GM10266 (cell line): ENCODE data around the gene GUSB.

Experiments used
- DNase-seq: peaks from one replicate; pipeline ENCODE4 v3.0.0; 2012; ENCODE audit errors: extremely low spot score
- TF ChIP-seq, protein P1 (sequence below): IDR thresholded peaks from 2 replicates; pipeline ENCODE4 v1.5.1; 2012; ENCODE audit warnings: mild to moderate bottlenecking, low read depth; ENCODE audit not compliant: control insufficient read depth, insufficient read depth; ENCODE audit errors: missing control alignments

Gene GUSB

DNA sequence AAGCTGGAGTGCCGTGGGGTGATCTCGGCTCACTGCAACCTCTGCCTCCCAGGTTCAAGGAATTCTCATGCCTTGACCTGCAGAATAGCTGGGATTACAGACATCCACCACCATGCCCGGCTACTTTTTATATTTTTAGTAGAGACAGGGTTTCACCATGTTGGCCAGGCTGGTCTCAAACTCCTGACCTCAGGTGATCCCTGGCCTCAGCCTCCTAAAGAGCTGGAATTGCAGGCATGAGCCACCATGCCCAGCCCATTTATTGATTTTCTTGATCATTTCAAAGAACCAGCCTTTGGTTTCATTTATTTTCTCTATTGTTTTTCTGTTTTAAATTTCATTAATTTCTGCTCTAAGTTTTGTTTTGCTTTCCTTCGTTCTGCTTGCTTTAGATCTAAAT is 50.3 kb downstream of the GUSB start:
- TF ChIP-seq, protein P1, sequence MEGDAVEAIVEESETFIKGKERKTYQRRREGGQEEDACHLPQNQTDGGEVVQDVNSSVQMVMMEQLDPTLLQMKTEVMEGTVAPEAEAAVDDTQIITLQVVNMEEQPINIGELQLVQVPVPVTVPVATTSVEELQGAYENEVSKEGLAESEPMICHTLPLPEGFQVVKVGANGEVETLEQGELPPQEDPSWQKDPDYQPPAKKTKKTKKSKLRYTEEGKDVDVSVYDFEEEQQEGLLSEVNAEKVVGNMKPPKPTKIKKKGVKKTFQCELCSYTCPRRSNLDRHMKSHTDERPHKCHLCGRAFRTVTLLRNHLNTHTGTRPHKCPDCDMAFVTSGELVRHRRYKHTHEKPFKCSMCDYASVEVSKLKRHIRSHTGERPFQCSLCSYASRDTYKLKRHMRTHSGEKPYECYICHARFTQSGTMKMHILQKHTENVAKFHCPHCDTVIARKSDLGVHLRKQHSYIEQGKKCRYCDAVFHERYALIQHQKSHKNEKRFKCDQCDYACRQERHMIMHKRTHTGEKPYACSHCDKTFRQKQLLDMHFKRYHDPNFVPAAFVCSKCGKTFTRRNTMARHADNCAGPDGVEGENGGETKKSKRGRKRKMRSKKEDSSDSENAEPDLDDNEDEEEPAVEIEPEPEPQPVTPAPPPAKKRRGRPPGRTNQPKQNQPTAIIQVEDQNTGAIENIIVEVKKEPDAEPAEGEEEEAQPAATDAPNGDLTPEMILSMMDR, result no peak
- no peak for DNase-seq

DNA sequence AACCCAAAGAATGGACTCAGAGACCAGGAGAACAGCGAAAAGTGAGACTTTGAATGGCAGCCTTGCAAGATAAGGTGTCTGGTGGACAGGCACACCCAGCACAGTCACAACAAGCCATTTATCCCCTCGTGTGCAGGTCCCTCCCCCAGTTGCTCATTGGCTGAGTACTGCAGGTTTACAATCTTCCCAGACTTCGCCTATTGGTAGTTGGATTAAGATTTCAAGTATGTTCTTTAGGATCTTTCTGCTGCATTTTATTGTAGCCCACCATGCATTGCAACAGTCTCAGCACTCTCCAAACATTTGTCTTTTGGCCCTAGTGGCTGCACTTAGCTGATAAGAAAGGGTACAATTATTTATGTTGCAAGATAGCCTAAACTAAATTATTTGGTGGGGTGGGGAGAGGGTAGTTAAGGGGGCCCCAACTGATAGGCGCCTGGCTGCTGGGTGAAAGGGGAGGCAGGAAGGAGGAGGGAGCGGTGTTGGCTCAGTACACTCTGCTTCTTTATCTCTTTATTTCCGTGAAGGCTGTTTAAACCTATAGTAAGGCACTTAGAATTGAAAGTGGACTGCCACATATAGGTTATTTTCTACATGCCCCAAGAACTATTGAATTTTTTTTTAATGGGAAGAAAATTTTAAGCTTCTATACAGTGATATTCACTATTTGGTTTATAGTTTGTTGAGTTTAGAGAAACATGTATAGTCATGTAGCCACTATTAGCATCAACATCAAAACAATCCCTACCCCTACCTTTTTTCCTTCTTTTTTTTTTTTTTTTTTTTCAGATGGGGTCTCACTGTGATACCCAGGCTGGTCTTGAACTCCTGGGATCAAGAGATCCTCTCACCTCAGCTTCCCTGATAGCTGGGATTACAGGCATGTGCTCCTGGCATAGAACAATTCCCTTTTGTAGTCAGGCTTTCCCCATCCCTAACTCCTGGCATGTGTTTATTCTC is 54.2 kb downstream of the GUSB start:
- TF ChIP-seq, protein P1, result no peak
- no peak for DNase-seq

DNA sequence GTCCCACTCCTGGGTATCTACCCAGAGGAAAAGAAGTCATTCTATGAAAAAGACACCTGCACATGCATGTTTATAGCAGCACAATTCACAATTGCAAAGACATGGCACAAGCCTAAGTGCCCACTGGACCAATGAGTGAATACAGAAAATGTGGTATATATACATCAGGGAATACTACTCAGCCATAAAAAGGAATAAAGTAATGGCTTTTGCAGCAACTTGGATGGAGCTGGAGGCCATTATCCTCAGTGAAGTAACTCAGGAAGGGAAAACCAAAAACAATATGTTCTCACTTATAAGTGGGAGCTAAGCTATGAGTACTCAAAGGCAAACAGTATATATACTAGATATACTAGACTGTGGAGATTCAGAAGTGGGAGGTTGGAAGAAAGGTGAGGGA is 55.4 kb downstream of the GUSB start:
- no peak for DNase-seq
- TF ChIP-seq, protein P1, result no peak

DNA sequence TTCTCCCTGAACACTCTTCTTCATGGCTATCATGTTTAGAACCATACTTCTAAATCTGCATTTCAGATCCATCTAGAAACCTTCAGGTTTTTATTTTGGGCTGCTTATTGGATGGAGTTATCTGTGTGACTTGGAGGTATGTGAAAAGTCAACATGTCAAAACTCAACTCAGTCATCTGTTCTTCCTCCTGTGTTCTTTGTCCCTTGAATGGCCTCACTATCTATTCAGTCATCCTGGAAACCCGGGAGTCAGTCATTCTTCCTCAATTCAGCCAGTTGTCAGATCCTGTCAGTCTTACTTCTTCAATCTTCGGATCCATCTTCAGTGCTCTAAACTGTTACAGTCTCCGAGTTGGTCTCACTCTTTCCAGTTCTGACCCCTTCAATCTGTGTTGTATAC is 57.0 kb downstream of the GUSB start:
- TF ChIP-seq, protein P1, result no peak
- DNase-seq, result no peak

DNA sequence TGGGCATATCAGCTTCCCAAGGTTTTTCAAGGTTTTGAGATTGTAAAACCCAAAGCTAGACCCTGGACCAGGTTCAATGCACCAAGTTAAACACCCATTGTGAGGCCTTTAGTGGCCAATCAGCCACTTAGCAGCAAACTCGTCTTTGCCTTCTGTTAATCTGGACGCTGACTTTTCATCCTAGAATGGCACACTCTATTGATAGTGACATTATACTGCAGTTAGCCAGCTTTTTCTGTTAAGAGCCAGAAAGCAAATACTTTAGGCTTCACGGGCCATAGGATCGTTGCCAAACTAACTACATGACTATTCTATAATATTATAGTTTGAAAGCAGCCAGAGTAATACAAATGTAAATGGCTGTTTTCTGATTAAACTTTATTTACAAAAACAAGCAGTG is 57.8 kb downstream of the GUSB start:
- TF ChIP-seq, protein P1, result no peak
- no peak for DNase-seq

DNA sequence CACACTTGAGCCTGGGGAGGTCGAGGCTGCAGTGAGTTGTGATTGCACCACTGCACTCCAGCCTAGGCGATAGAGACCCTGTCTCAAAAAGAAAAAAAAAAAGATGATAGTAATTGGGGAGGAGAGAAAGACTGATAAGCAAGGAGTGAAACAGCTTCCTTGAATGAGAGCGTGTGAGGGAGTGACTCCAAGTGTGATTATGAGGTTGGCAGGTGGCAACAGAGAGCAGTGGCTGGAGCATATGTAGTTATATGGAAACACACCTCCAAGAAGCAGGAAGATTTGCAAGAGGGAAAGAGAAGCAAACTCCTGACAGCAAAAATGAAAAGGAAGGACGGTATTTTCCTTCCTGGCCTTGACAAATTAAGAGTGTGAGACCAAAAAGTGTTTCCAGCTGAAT is 58.7 kb downstream of the GUSB start:
- DNase-seq, result no peak
- TF ChIP-seq, protein P1, result no peak

DNA sequence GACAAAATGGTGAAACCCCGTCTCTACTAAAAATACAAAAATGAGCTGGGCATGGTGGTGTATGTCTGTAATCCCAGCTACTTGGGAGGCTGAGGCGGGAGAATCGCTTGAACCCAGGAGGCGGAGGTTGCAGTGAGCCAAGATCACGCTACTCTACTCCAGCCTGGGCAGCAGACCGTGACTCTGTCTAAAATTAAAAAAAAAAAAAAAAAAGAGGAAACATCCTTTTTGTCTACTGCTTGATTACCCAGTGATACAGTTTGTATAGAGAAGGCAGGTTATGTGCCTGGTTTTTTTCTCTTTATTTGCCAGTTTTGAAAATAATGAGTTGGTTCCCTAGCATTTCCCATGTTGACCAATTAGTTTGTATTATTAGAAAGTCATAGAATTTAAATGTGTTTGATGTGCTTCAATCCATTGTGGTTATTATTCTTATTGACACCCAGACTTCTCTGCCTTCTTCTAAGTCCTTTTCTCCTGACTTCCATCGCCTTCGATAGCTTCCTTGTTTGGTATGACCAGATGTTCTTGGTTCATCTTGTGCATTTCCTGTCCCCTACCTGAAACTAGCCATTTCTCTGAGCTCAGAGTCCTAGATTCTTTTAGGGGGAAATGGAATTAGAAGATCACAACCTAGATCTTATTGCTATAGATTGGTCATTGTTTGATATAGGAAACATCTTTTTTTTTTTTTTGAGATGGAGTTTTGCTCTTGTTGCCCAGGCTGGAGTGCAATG is 65.9 kb downstream of the GUSB start:
- DNase-seq, result no peak
- TF ChIP-seq, protein P1, result no peak
